Measurements from ENCODE around the gene RSU1. TPM values are rescaled to one million over a fixed set of nuclear protein-coding genes. Genes with fewer than 3 reads are reported as not detected.

RSU1 gene
- polyA plus RNA-seq, 1 experiment = 277 TPM

DNA sequence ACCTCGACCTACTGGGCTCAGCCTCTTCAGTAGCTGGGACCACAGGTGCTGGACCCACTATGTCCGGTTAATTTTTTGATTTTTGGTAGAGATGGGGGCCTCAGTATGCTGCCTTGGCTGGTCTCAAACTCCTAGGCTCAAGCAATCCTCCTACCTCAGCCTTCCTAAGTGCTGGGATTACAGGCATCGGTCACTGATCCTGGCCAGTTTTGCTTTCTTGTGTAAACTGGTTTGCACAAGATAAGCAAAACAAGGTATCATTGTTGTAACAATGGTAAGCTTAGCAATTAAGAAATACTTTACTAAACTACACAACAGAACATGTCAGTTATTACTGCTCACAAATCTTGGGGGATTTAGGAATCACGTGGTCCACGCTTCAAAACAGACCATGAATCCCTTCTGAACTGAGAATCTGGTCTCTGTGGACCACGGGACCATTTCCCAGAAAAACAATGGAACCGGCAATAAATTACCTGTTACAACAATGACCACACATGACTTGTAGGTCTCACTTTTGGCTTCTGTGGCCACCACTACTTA is 36.8 kb downstream of the RSU1 start:
- no peak for DNase-seq (ENCODE audit: low read depth)
- TF ChIP-seq CTCF (IDR thresholded peaks at IDR 0.05; ENCODE audit: insufficient read depth, low read depth, low read length) = no peak
- Histone ChIP-seq H3K36me3 (ENCODE audit: control insufficient read depth, insufficient read depth, low read length) (peaks cover 5% of the 10 kb centered on the region), H3K4me3 (ENCODE audit: low read depth, low read length) (no peak overlapping the region), H3K27me3 (ENCODE audit: control insufficient read depth, insufficient read depth, low read length) (no peaks in the 10 kb centered on the region)
- ChIA-PET CTCF (no interaction called here), POLR2A (no interaction called here)

- ChIA-PET CTCF (interaction anchor here (0.6 kb wide), 1 partner anchor 340 kb away, joined by 3 read pairs; no protein-coding TSS in a partner anchor), POLR2A (no interaction called here)
- TF ChIP-seq CTCF (IDR thresholded peaks at IDR 0.05; ENCODE audit: insufficient read depth, low read depth, low read length) = no peak
- DNase-seq (ENCODE audit: low read depth) = no peak
- H3K36me3 ChIP-seq (ENCODE audit: control insufficient read depth, insufficient read depth, low read length) = peaks cover 5% of the 10 kb centered on the region
- H3K27me3 ChIP-seq (ENCODE audit: control insufficient read depth, insufficient read depth, low read length) = no peaks in the 10 kb centered on the region
- no peak overlapping the region for H3K4me3 ChIP-seq (ENCODE audit: low read depth, low read length)
Observed at GRCh38 chr10:16779384-16779915, 37.8 kb downstream of the RSU1 start.

DNA sequence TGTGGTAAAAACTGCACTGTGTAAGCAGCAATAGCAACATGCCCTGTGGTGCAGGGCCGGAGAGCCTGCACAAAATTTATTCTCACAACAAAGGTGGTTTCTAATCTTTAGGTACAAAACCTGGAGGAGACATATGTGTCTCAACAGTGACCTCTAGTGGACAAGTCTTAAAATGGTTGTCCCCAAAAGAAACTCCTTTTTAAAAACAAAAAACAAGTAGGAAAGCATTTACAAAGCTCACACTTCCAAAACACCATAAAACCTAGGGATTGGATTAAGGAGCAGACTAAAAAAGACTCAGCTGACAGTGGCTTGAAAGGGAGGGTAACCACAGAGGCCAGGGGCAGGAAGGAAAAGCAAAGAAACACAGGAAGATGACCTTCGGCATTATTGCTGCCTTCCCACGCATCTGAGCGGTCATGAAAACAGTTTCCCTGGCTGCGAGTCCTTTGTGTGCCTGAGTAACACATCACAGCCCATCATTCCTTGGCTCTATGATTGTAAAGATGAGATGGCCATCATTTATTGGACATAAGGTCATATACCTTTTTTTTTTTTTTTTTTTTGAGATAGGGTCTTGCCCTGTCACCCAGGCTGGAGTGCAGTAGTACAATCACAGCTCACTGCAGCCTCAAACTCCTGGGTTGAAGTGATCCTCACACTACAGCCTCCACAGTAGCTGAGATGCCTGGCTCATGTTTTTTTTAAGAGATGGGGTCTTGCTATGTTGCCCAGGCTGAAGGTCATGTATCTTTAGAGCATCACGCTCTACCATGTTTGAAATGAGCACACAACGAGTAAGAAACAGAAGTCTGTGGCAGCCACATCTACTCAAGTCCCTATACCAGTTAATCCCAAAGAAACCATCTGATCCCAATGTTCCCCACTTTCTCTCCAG is 39.5 kb downstream of the RSU1 start:
- no peak for DNase-seq (ENCODE audit: low read depth)
- Histone ChIP-seq H3K36me3 (ENCODE audit: control insufficient read depth, insufficient read depth, low read length) (peaks cover 5% of the 10 kb centered on the region), H3K27me3 (ENCODE audit: control insufficient read depth, insufficient read depth, low read length) (no peaks in the 10 kb centered on the region), H3K4me3 (ENCODE audit: low read depth, low read length) (no peak overlapping the region)
- peak; percentile 68 for TF ChIP-seq CTCF (IDR thresholded peaks at IDR 0.05; ENCODE audit: insufficient read depth, low read depth, low read length)
- POLR2A ChIA-PET = no interaction called here
- CTCF ChIA-PET = interaction anchor here (0.5 to 2.1 kb wide), 8 partner anchors 9 to 875 kb away, joined by 3 to 9 read pairs (median 6); no protein-coding TSS in a partner anchor

DNA sequence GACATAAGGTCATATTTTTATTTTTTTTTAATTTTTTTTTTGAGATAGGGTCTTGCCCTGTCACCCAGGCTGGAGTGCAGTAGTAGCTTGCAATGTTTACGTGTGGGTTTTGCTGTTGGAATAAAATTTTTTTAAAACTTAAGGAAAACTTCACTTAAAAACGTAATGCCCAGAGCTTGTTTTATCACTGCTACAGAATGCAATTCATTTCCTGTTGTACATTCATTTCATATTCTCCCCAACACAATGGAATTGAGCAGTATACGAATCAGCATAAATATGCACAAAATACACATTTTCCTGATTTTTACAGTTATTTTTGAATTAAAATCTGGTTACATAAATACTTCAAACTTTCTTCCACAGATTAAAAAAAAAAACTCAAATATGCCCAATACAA is 40.3 kb downstream of the RSU1 start:
- ChIA-PET POLR2A (no interaction called here), CTCF (interaction anchor here (0.5 to 2.1 kb wide), 9 partner anchors 8 to 874 kb away, joined by 3 to 9 read pairs (median 6); no protein-coding TSS in a partner anchor)
- no peak for DNase-seq (ENCODE audit: low read depth)
- Histone ChIP-seq H3K36me3 (ENCODE audit: control insufficient read depth, insufficient read depth, low read length) (peaks cover 5% of the 10 kb centered on the region), H3K27me3 (ENCODE audit: control insufficient read depth, insufficient read depth, low read length) (no peaks in the 10 kb centered on the region), H3K4me3 (ENCODE audit: low read depth, low read length) (no peak overlapping the region)
- TF ChIP-seq CTCF (IDR thresholded peaks at IDR 0.05; ENCODE audit: insufficient read depth, low read depth, low read length) = no peak

DNA sequence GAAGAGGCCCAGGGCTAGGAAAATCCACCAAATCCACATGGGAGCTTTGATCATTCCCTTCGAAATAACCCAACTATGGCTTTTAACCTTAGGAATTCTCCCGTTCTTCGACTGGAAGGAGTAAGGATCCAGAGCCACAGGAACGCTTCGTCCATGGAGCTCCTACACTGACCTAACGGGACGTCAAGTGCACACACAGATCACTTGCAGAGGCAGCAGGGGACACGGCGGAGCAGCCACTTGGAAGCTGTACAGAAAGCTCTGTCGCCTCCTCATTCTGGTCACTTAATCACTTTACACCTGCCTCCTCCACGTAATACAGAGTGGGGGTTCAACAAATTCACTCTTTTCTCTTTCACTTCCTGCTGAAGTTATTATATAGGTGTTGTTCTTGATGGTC is 43.9 kb downstream of the RSU1 start:
- TF ChIP-seq CTCF (IDR thresholded peaks at IDR 0.05; ENCODE audit: insufficient read depth, low read depth, low read length) = no peak
- Histone ChIP-seq H3K27me3 (ENCODE audit: control insufficient read depth, insufficient read depth, low read length) (no peaks in the 10 kb centered on the region), H3K4me3 (ENCODE audit: low read depth, low read length) (no peak overlapping the region), H3K36me3 (ENCODE audit: control insufficient read depth, insufficient read depth, low read length) (no peaks in the 10 kb centered on the region; the same call in none of the 2 replicates)
- no peak for DNase-seq (ENCODE audit: low read depth)
- POLR2A ChIA-PET = interaction anchor here (0.6 kb wide), 1 partner anchor 870 kb away, joined by 3 read pairs; the partner anchor contains the start of gene STAM
- CTCF ChIA-PET = interaction anchor here (0.7 to 2.9 kb wide), 3 partner anchors 11 to 894 kb away, joined by 3 to 8 read pairs (median 6); no protein-coding TSS in a partner anchor
